Mesenchymal stem cell (in vitro differentiated cells and primary cell): Measurements from ENCODE around the gene ADAM12. TPM values are rescaled to one million over a fixed set of nuclear protein-coding genes. Genes with fewer than 3 reads are reported as not detected.
"Not testable (repeated sequence)": the region's sequence is repeated elsewhere in the genome, so short reads cannot be mapped to it uniquely, and the experiment has no call there.

ENCODE experiments used
- DNase-seq: peaks from one replicate; pipeline ENCODE4 v3.0.0-alpha.2; 2013
- H2AFZ ChIP-seq: one replicate; pipeline ENCODE4 v1.6.1; 2013; ENCODE audit warnings: low read depth, mild to moderate bottlenecking, control low read depth, inconsistent platforms, low read length, moderate library complexity
- H2AK5ac ChIP-seq: 2 replicates; pipeline ENCODE4 v1.6.1; 2013; ENCODE audit warnings: low read length, moderate library complexity, mild to moderate bottlenecking, inconsistent platforms; ENCODE audit not compliant: severe bottlenecking
- H2BK120ac ChIP-seq: one replicate; pipeline ENCODE4 v1.6.1; 2013; ENCODE audit warnings: low read depth, mild to moderate bottlenecking, inconsistent platforms, low read length, moderate library complexity
- H2BK12ac ChIP-seq, 2 experiments: one replicate each; pipeline ENCODE4 v1.6.1; 2013; ENCODE audit warnings: inconsistent platforms in 2 of 2, low read length in 2 of 2, mild to moderate bottlenecking in 2 of 2, moderate library complexity in 2 of 2, control low read depth in 1 of 2
- H2BK15ac ChIP-seq: one replicate; pipeline ENCODE4 v1.6.1; 2013; ENCODE audit warnings: mild to moderate bottlenecking, low read depth, inconsistent platforms; ENCODE audit not compliant: poor library complexity, severe bottlenecking
- H2BK5ac ChIP-seq: 2 replicates; pipeline ENCODE4 v1.6.1; 2013; ENCODE audit warnings: low read depth, mild to moderate bottlenecking, low read length, control low read depth, inconsistent platforms; ENCODE audit not compliant: poor library complexity, severe bottlenecking
- H3K14ac ChIP-seq, 2 experiments: one replicate each; pipeline ENCODE4 v1.6.1; 2013; ENCODE audit warnings: inconsistent platforms in 2 of 2, low read length in 2 of 2, control low read depth in 1 of 2, mild to moderate bottlenecking in 1 of 2, moderate library complexity in 1 of 2
- H3K18ac ChIP-seq, 2 experiments: one replicate each; pipeline ENCODE4 v1.6.1; 2013; ENCODE audit warnings: inconsistent platforms in 2 of 2, low read length in 2 of 2, control low read depth in 1 of 2, low read depth in 1 of 2, mild to moderate bottlenecking in 1 of 2
- H3K23ac ChIP-seq, 2 experiments: one replicate each; pipeline ENCODE4 v1.6.1; 2013; ENCODE audit warnings: inconsistent platforms in 2 of 2, low read length in 2 of 2, mild to moderate bottlenecking in 2 of 2, moderate library complexity in 2 of 2, control low read depth in 1 of 2
- H3K27ac ChIP-seq: 2 replicates; pipeline ENCODE4 v1.5.1; 2013; ENCODE audit warnings: mild to moderate bottlenecking, moderate library complexity, low read length, control low read depth, inconsistent platforms; ENCODE audit not compliant: poor library complexity, severe bottlenecking
- H3K27me3 ChIP-seq, 2 experiments: 2 replicates each; pipeline versions ENCODE4 v1.6.1 to v1.7.0; 2013; ENCODE audit warnings: low read length in 2 of 2, mild to moderate bottlenecking in 2 of 2, moderate library complexity in 2 of 2, control low read depth in 1 of 2, inconsistent platforms in 1 of 2; ENCODE audit not compliant: control insufficient read depth in 1 of 2, insufficient read depth in 1 of 2
- H3K36me3 ChIP-seq, 2 experiments: 2 replicates each; pipeline versions ENCODE4 v1.6.1 to v1.7.0; 2013; ENCODE audit warnings: low read length in 2 of 2, control low read depth in 1 of 2, inconsistent platforms in 1 of 2, low read depth in 1 of 2, mild to moderate bottlenecking in 1 of 2; ENCODE audit not compliant: insufficient read depth in 2 of 2, control insufficient read depth in 1 of 2
- H3K4ac ChIP-seq, 2 experiments: one replicate each; pipeline ENCODE4 v1.6.1; 2013; ENCODE audit warnings: inconsistent platforms in 2 of 2, low read length in 2 of 2, mild to moderate bottlenecking in 2 of 2, moderate library complexity in 2 of 2, control low read depth in 1 of 2, low read depth in 1 of 2
- H3K4me1 ChIP-seq: 2 replicates; pipeline ENCODE4 v1.6.1; 2013; ENCODE audit warnings: low read depth, low read length, control low read depth; ENCODE audit not compliant: control insufficient read depth, insufficient read depth
- H3K4me2 ChIP-seq: 2 replicates; pipeline ENCODE4 v1.6.1; 2013; ENCODE audit warnings: low read length, mild to moderate bottlenecking, inconsistent platforms; ENCODE audit not compliant: poor library complexity, severe bottlenecking
- H3K4me3 ChIP-seq, 2 experiments: 2 replicates each; pipeline versions ENCODE4 v1.5.1 to v1.7.0; 2013; ENCODE audit warnings: low read length in 2 of 2, mild to moderate bottlenecking in 2 of 2, control low read depth in 1 of 2, low read depth in 1 of 2; ENCODE audit not compliant: insufficient read depth in 1 of 2
- H3K79me1 ChIP-seq: replicated peaks from 2 replicates; pipeline ENCODE4 v1.6.1; 2013; ENCODE audit warnings: mild to moderate bottlenecking, control low read depth, low read length, inconsistent platforms; ENCODE audit not compliant: poor library complexity, severe bottlenecking
- H3K9ac ChIP-seq: 2 replicates; pipeline ENCODE4 v1.7.0; 2013; ENCODE audit warnings: mild to moderate bottlenecking, low read length, moderate library complexity
- H3K9me3 ChIP-seq: 2 replicates; pipeline ENCODE4 v1.7.0; 2013; ENCODE audit warnings: mild to moderate bottlenecking, low read length; ENCODE audit not compliant: control insufficient read depth
- H4K8ac ChIP-seq: one replicate; pipeline ENCODE4 v1.6.1; 2013; ENCODE audit warnings: inconsistent platforms, mild to moderate bottlenecking, low read length, moderate library complexity
- H4K91ac ChIP-seq: one replicate; pipeline ENCODE4 v1.6.1; 2013; ENCODE audit warnings: mild to moderate bottlenecking, low read length, inconsistent platforms
- WGBS: methylation state at CpG from one replicate; pipeline ENCODE4 v1.1.7; 2013; ENCODE audit warnings: mixed read lengths; 5-methylcytosine and 5-hydroxymethylcytosine counted together
- small RNA-seq: library from polyadenylated mRNA; stranded (forward); fragments of <200 nt; extraction: miRNeasy Mini kit (QIAGEN cat#:217004); gene quantifications from one replicate; pipeline ENCODE3, GENCODE V24; 2013; ENCODE audit warnings: low read depth

Gene ADAM12

GRCh38 chr10:125970077-125970630 lies 418.1 kb downstream of the ADAM12 start:
- not testable (repeated sequence) for H3K14ac ChIP-seq, H4K91ac ChIP-seq, H3K27me3 ChIP-seq, H3K4me1 ChIP-seq, H2AK5ac ChIP-seq, H2BK12ac ChIP-seq, H3K23ac ChIP-seq, H2BK120ac ChIP-seq, H3K36me3 ChIP-seq, H2AFZ ChIP-seq, DNase-seq, H3K27ac ChIP-seq, H3K18ac ChIP-seq, H2BK15ac ChIP-seq, H3K4ac ChIP-seq, H2BK5ac ChIP-seq, H4K8ac ChIP-seq, H3K4me2 ChIP-seq, H3K79me1 ChIP-seq, H3K9ac ChIP-seq, H3K4me3 ChIP-seq, H3K9me3 ChIP-seq
- 98% methylated on average over 36 of the region's 36 CpGs for WGBS

- H2BK5ac ChIP-seq = no peak overlapping the region
- H2AK5ac ChIP-seq = no peak overlapping the region
- no peak overlapping the region for H2BK12ac ChIP-seq
- H3K36me3 ChIP-seq = no peaks in the 10 kb centered on the region
- no peaks in the 10 kb centered on the region for H3K9me3 ChIP-seq
- no peak overlapping the region for H3K9ac ChIP-seq
- H3K4me2 ChIP-seq = no peak overlapping the region
- H3K4me3 ChIP-seq = no peak overlapping the region
- H2BK15ac ChIP-seq = no peak overlapping the region
- H3K23ac ChIP-seq = no peak overlapping the region
- no peak overlapping the region for H3K14ac ChIP-seq
- no peaks in the 10 kb centered on the region for H3K79me1 ChIP-seq
- H2AFZ ChIP-seq = no peak overlapping the region
- H4K91ac ChIP-seq = no peak overlapping the region
- H3K27ac ChIP-seq = no peak overlapping the region
- no CpG with 5 or more reads among the region's 1 CpG for WGBS
- no peak overlapping the region for H2BK120ac ChIP-seq
- no peak overlapping the region for H3K18ac ChIP-seq
- H4K8ac ChIP-seq = no peak overlapping the region
- no peak overlapping the region for H3K4ac ChIP-seq
- H3K4me1 ChIP-seq = peaks cover 4% of the 10 kb centered on the region
- no peak for DNase-seq
- no peaks in the 10 kb centered on the region for H3K27me3 ChIP-seq
Measured at GRCh38 chr10:125967533-125967932, 420.7 kb downstream of the ADAM12 start.

- Histone ChIP-seq H3K23ac (no peak overlapping the region), H4K91ac (no peak overlapping the region), H3K9ac (no peak overlapping the region), H3K18ac (no peak overlapping the region), H3K36me3 (peaks cover 0 to 3% of the 10 kb centered on the region in 2 experiments), H3K14ac (no peak overlapping the region), H2BK12ac (no peak overlapping the region), H3K4me1 (peaks cover 3% of the 10 kb centered on the region), H3K27me3 (no peaks in the 10 kb centered on the region), H3K4me2 (no peak overlapping the region), H2AK5ac (no peak overlapping the region), H3K4me3 (no peak overlapping the region), H3K9me3 (peaks cover 3% of the 10 kb centered on the region), H3K79me1 (no peaks in the 10 kb centered on the region), H4K8ac (no peak overlapping the region), H2BK5ac (no peak overlapping the region), H2BK120ac (no peak overlapping the region), H3K4ac (no peak overlapping the region), H2BK15ac (no peak overlapping the region), H3K27ac (no peak overlapping the region), H2AFZ (no peak overlapping the region)
- 100% methylated on average over 2 of the region's 2 CpGs for WGBS
- no peak for DNase-seq
Measured at GRCh38 chr10:125964558-125964957, 423.7 kb downstream of the ADAM12 start.

Small RNA genes lying within 50 kb of the gene (small RNA-seq; reads per million reads assigned to genes)
- not detected for gene RNA5SP328
